AG10803 (cell line): ENCODE data around the gene TPST2.
A peak's percentile ranks its signal among the peaks of the same experiment; 100 is the strongest.

Experiments used
- DNase-seq: peaks from one replicate; pipeline ENCODE4 v3.0.0; 2010; ENCODE audit warnings: low read depth
- H3K4me3 ChIP-seq: 2 replicates; pipeline ENCODE4 v1.5.1; 2011; ENCODE audit warnings: mild to moderate bottlenecking, low read length, control low read depth
- TF ChIP-seq, protein P1 (sequence below): conservative IDR thresholded peaks from 2 replicates; pipeline ENCODE4 v1.5.1; 2011; ENCODE audit warnings: mild to moderate bottlenecking, low read length, control low read depth, inconsistent platforms

Gene TPST2

DNA sequence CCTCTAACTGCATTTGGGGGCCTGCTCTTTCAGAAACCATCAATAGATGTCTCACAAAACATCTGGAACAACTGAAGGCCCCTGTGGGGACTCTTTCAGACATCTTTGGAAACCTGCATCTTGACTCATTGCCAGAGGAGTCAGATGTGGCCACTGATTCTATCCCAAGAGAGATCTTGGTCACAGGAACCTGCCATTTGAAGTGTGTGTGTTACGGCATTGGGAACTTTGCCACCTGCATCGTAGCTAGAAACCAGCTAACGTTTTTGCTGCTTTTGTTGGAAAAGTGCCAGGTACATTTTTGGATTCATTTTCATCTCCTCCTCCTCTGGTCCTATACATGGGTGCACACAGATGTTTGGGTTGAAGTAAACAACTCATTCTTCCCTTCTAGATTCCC is 101.9 kb downstream of the TPST2 start:
- no peak overlapping the region for H3K4me3 ChIP-seq
- no peak for DNase-seq
- TF ChIP-seq, protein P1, sequence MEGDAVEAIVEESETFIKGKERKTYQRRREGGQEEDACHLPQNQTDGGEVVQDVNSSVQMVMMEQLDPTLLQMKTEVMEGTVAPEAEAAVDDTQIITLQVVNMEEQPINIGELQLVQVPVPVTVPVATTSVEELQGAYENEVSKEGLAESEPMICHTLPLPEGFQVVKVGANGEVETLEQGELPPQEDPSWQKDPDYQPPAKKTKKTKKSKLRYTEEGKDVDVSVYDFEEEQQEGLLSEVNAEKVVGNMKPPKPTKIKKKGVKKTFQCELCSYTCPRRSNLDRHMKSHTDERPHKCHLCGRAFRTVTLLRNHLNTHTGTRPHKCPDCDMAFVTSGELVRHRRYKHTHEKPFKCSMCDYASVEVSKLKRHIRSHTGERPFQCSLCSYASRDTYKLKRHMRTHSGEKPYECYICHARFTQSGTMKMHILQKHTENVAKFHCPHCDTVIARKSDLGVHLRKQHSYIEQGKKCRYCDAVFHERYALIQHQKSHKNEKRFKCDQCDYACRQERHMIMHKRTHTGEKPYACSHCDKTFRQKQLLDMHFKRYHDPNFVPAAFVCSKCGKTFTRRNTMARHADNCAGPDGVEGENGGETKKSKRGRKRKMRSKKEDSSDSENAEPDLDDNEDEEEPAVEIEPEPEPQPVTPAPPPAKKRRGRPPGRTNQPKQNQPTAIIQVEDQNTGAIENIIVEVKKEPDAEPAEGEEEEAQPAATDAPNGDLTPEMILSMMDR = no peak

DNA sequence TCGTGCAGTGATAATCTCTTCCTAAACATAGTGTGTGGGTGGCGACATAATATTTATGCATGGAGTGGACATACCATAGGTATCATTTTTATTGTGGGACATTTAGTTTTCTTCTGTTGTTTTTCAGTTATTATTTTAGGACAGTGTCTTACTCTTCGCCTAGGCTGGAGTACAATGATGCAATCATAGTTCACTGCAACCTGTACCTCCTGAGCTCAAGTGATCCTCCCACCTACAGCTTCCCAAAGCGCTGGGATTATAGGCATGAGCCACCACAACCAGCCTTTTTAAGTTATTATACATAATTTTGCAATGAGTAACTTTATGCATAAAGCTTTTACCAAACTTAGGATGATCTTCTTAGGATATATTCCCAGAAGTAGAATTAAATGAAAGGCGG is 103.5 kb downstream of the TPST2 start:
- DNase-seq = no peak
- TF ChIP-seq, protein P1 = no peak
- H3K4me3 ChIP-seq = no peak overlapping the region

DNA sequence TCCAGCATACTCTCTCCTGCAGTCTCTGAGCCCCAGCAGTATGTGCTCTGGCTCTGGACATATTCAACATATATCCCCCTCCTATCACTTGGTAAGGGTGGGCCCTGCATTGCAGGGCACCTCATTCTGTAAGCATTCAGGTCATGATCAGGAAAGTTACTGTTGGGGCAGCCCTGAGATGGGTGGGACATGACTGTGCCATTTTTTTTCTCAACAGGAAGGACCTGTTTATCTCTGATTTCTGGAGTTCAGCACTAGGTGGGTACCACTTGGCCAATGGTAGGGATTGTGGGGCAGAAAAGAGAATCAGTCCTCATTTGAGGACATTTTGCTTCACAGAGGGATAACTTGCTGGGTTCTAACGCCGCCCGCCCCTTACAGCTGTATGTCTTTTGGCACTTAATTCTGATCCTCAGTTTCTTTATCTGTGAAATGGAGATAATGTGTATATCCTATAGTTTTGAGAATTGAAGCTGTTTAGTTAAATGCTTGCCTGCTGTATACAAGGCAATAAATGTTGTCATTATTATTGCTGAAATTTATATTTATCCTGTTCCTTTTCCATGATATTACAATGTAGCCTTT is 104.0 kb downstream of the TPST2 start:
- H3K4me3 ChIP-seq = no peak overlapping the region
- TF ChIP-seq, protein P1 = no peak

DNA sequence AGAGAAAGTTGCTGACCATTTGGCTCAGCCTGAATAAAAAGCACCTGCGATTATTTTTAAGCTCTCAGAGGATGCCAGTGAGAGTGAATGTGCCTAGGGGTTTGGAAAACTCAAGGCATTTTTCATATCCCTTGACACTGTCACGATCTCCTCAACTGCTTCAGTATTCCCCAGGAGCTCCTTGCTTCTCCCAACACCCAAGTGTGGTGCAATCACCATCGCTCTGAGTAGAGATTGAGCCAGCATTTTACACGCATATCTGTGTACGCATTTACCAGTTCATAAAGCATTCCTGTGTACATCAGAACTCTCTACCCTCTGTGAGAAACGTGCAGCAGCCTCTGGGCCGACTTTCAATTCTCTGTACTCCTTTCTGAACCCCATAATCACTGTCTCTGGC is 104.9 kb downstream of the TPST2 start:
- H3K4me3 ChIP-seq = peak overlapping the region; percentile 12
- TF ChIP-seq, protein P1 = no peak
- DNase-seq = peak; percentile 60

More for the DNA sequence above, 104.0 kb downstream of the TPST2 start:
- DNase-seq = no peak

DNA sequence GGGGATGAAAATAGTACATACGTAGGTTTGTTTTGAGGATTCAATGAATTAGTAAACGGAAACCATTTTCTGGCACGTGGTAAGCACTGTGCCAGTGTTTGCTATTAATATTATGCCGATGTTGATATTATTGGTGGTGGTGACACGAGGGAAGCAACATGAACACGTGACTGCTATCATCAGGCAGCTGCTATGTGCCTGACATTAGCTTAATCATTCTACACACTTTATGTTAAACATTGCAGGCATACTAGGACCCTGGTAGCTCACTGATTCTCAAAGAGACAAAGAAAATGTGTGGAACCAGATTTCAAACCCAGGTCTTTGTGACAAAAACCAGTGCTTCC is 105.6 kb downstream of the TPST2 start:
- TF ChIP-seq, protein P1 = no peak
- peak overlapping the region; percentile 77 for H3K4me3 ChIP-seq
- DNase-seq = no peak

DNA sequence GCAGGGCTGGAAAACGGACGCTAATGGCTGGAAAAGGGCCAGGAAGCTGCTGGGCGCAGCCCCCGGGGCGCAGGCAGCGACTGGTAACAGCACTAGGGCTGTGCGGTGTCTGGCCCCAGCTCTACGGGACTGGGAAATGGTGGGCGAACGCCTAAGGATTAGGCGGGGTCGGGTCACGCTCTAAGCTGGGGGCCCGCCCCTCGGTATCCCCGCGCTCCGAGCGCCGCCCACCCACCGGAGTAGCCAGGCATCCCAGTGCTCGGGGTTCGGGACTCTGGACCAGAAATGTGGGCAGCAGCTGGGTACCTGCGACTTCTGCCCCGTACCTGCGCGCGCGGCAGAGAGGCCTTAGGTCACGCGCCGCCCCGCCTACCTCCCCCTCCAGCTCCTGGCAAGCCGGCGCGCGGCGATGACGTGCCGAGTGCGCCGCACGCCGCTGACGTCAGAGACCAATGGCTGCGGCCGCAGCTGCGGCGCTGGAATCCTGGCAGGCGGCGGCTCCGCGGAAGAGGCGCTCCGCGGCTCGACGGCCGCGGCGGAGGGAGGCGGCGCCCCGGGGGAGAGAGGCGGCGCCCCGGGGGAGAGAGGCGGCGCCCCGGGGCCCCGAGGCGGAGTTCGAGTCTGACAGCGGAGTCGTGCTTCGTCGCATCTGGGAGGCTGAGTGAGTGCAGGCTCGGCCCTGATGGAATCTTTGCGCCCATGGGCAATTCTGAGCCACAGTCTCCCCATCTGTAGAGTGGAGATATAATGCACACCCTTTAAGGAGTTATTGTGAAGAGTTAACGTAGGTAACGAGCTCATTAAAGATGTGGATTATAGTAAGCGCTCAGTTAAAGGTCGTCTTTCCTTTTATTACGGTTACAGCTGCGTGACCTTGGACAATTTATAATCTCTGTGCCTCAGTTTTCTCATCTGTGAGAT is 106.2 kb downstream of the TPST2 start, which contains the start of the genes HPS4 and SRRD:
HPS4 (minus strand) TSS at position 345 of the 921 bp plus-strand sequence. CDS start 2,021 bp downstream, outside the sequence.
SRRD (plus strand) TSS at position 439 of the 921 bp plus-strand sequence; CDS start at position 453, 14 bp downstream.
- TF ChIP-seq, protein P1 = no peak
- peak; percentile 89 for DNase-seq
- H3K4me3 ChIP-seq = peak within 1 kb of the TSS; percentile 92
